ENCODE measurements around the gene NUP98. TPM values are rescaled to one million over a fixed set of nuclear protein-coding genes. Genes with fewer than 3 reads are reported as not detected.

NUP98 gene
- polyA plus RNA-seq, 1 experiment: 145 TPM

DNA sequence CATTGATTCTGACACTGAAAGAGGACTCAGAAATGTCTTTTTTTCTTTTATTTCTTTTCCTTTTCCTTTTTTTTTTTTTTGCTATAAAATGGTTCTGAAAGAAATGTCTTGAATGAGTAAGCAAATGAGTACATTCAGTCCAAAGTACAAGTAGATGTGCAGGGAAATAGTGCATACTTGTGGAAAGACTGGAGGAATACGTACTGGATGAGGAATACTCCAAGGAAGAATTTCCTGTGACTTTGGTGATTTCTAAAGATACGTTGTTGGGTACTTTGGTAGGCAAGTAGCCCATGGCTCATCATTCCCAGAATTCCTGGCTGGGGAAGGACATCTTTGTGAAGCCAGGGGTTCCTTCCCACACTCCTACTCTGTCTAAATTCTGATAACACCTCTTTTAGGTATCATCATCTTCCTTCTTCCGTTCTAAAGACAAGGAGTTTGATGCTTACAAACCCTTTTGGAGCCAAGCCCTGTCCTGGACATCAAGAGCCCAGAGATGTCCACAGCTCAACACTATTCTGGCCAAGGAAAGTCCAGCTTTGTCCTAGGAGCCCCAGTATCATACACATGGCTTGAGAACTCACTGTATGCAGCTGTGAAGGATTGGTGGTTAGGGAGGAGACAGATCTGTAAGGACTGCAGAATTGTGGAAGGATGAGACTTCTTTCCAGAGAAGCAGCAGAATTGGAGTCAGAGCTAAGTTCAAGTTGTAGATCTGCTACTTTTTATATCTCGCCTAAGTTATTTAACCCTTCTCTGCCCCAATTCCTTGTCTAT is 4.8 kb upstream of the NUP98 start:
- H3K27me3 ChIP-seq (ENCODE audit: control insufficient read depth, insufficient read depth, low read length): no peaks in the 10 kb centered on the region
- H3K36me3 ChIP-seq (ENCODE audit: control insufficient read depth, insufficient read depth, low read length): no peaks in the 10 kb centered on the region
- TF ChIP-seq CTCF (IDR thresholded peaks at IDR 0.05; ENCODE audit: insufficient read depth, low read depth, low read length): no peak
- no peak overlapping the region for H3K4me3 ChIP-seq (ENCODE audit: low read depth, low read length)
- no peak for DNase-seq (ENCODE audit: low read depth)
- POLR2A ChIA-PET: no interaction called here
- CTCF ChIA-PET: interaction anchor here (1.0 kb wide), 1 partner anchor 47 kb away, joined by 3 read pairs; no protein-coding TSS in a partner anchor

DNA sequence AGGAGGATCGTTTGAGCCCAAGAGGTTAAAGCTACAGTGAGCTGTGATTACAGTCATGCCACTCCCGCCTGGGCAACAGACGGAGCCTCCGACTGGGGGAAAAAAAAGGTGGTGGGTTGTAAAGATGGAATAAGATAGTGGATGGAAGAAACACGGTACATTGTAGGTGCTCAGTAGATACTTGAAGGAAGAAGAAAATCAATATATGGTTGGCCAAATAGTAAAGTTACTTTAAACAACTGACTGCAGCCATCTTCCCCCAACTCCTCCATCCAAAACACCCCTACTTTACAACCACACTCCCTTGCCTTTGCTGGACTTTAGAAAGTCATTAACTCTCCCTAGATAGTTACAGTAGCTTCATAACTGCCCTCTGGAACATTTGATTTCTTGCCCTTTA is 2.5 kb upstream of the NUP98 start:
- TF ChIP-seq CTCF (IDR thresholded peaks at IDR 0.05; ENCODE audit: insufficient read depth, low read depth, low read length): no peak
- ChIA-PET CTCF (interaction anchor here (2.0 to 2.9 kb wide), 2 partner anchors 7 to 55 kb away, joined by 5 to 14 read pairs; partner anchors contain the start of gene STIM1), POLR2A (interaction anchor here (0.5 kb wide), 1 partner anchor 311 kb away, joined by 3 read pairs; no protein-coding TSS in a partner anchor)
- Histone ChIP-seq H3K4me3 (ENCODE audit: low read depth, low read length) (no peak overlapping the region), H3K27me3 (ENCODE audit: control insufficient read depth, insufficient read depth, low read length) (no peaks in the 10 kb centered on the region), H3K36me3 (ENCODE audit: control insufficient read depth, insufficient read depth, low read length) (no peaks in the 10 kb centered on the region)
- DNase-seq (ENCODE audit: low read depth): no peak

GRCh38 chr11:3799143-3799542 is 1.8 kb upstream of the NUP98 start:
- no peak for DNase-seq (ENCODE audit: low read depth)
- CTCF ChIA-PET: interaction anchor here (2.0 to 2.9 kb wide), 2 partner anchors 8 to 56 kb away, joined by 5 to 14 read pairs; partner anchors contain the start of gene STIM1
- H3K4me3 ChIP-seq (ENCODE audit: low read depth, low read length): no peak overlapping the region
- H3K27me3 ChIP-seq (ENCODE audit: control insufficient read depth, insufficient read depth, low read length): no peaks in the 10 kb centered on the region
- 0 out of 2 replicates have a peak, but pooled peaks cover 1% of the 10 kb centered on the region for H3K36me3 ChIP-seq (ENCODE audit: control insufficient read depth, insufficient read depth, low read length)
- TF ChIP-seq CTCF (IDR thresholded peaks at IDR 0.05; ENCODE audit: insufficient read depth, low read depth, low read length): no peak
- POLR2A ChIA-PET: no interaction called here

DNA sequence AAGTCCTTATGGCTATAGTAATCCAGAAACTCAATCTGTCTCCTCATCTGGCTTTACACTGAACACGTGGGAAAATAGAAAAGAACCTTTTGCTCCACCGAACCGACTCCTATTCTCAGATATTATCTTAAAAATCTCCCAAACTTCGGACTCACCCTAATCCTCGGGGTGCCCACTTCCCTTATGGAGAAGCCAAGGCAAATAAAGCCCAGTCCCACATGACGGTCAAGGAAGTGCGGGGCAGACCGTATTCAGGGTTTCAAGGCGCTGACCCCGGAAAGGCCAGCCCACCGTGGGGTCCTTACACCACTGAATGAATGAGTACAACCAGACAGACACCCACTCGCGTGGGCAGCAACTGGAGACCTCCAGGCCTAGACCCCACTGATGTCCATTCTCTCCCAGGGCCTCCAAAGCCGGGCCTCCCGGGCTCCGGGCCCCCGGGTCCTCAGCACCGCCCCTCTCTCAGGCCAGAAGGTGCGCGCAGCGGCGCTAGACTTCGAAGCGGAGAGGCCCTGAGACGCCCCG is 489 bp downstream of the NUP98 start:
- H3K36me3 ChIP-seq (ENCODE audit: control insufficient read depth, insufficient read depth, low read length): 0 out of 2 replicates have a peak, but pooled peaks cover 1% of the 10 kb centered on the region
- POLR2A ChIA-PET: no interaction called here
- peak; percentile 15; the same call in 1 of the 2 replicates for TF ChIP-seq CTCF (IDR thresholded peaks at IDR 0.05; ENCODE audit: insufficient read depth, low read depth, low read length)
- peak overlapping the region; percentile 56 for H3K4me3 ChIP-seq (ENCODE audit: low read depth, low read length)
- DNase-seq (ENCODE audit: low read depth): no peak
- no peaks in the 10 kb centered on the region for H3K27me3 ChIP-seq (ENCODE audit: control insufficient read depth, insufficient read depth, low read length)
- CTCF ChIA-PET: interaction anchor here (0.8 to 1.6 kb wide), 2 partner anchors 11 to 241 kb away, joined by 3 to 4 read pairs; partner anchors contain the start of gene PGAP2

- DNase-seq (ENCODE audit: low read depth): no peak
- H3K36me3 ChIP-seq (ENCODE audit: control insufficient read depth, insufficient read depth, low read length): 0 out of 2 replicates have a peak, but pooled peaks cover 1% of the 10 kb centered on the region
- H3K27me3 ChIP-seq (ENCODE audit: control insufficient read depth, insufficient read depth, low read length): no peaks in the 10 kb centered on the region
- no peak for TF ChIP-seq CTCF (IDR thresholded peaks at IDR 0.05; ENCODE audit: insufficient read depth, low read depth, low read length)
- ChIA-PET CTCF (interaction anchor here (1.2 to 1.6 kb wide), 2 partner anchors 12 to 52 kb away, joined by 3 to 4 read pairs; partner anchors contain the start of gene PGAP2), POLR2A (no interaction called here)
- peak overlapping the region; percentile 56 for H3K4me3 ChIP-seq (ENCODE audit: low read depth, low read length)
These were observed 1.0 kb downstream of the NUP98 start for GRCh38 chr11:3796346-3796745.
